Stimulated activated CD4-positive, alpha-beta T cell treated with anti-CD3 and anti-CD28 coated beads, Interleukin-12 subunit alpha, Interleukin-12 subunit beta, amount 100 ng/mL, for 4 hours (primary cell): ENCODE results near the gene NMB.
"Not testable (repeated sequence)": the region's sequence is repeated elsewhere in the genome, so short reads cannot be mapped to it uniquely, and the experiment has no call there.

Experiments
- DNase-seq: peaks from one replicate; pipeline ENCODE4 v3.0.0-alpha.2; 2020

The NMB gene, protein sequence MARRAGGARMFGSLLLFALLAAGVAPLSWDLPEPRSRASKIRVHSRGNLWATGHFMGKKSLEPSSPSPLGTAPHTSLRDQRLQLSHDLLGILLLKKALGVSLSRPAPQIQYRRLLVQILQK

DNA sequence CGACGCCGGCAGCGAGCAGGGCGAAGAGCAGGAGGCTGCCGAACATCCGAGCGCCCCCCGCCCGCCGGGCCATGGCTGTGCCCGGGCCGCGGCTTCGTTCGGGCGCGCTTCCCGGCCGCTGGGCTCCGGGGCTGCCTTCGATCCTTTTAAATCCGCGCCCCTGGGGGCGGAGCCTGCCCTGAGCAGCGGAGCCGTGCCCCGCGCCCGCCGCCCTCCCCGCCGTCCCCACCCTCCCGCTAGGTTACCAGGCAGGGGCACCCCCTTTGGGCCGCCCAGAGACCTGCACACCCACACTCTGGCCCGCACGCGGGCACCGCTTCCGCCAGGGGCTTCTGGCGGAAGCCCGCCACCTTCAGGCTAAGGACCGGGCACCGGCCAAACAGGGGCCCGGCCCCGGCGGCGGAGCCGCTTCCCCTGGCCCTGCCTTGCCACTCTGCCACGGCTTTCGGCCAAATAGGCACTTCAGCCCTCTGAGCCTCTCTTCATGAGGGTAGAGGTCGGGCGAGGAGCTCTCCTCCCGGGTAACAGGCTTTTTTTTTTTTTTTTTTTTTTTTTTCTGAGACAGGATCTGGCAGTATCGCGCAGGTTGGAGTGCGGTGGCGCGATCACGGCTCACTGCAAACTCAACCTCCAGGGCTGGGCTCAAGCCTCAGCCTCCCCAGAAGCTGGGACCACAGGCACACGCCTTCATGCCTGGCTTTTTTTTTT lies at the start of gene NMB:
Gene NMB, minus strand, starts transcription at position 120 of the 708 bp plus-strand sequence. Its CDS starts 47 bp downstream, at position 73.
- peak; percentile 78 for DNase-seq

DNA sequence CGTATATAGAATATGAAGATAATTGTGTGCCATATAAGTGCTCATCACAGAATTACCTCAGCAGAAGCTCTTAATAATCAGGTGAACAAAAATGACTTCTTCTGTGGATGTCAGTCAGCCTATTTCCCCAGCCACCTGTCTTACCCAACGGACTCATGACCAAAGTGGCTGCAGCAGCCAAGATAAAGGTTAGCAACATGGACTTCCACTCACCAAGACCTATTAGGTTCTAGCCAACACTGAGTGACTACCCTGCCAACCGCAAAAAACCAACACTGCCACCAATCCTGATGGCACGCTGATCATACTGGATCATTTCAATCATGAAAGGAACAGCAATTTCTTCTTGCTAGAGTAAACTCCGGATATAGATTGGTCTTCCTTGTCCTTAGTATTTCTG lies 45.8 kb upstream of the NMB start:
- no peak for DNase-seq

DNA sequence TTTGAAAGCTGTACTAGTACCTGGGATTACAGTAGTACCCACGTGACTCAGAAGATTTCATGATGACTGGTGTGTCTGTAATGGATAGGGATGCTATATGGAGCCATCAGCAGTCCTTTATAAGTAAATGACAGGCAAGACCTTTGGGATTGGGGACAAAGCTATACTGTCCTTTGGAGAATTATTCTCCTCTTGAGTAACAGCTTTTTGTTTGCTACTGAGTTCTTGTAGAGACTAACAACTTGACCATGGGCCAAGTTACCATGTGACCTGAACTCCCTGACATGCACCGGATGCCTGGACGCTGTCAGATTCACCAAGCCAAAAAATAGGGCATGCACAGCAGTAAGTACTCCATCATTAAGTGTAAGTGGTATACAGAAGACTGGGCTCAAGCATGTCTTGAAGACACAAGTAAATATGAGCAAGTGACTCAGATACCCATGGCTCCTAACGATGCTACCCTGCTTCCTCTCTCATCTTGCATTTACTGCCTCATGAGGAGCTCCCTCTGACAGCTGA lies 45.0 kb upstream of the NMB start:
- DNase-seq: no peak

DNA sequence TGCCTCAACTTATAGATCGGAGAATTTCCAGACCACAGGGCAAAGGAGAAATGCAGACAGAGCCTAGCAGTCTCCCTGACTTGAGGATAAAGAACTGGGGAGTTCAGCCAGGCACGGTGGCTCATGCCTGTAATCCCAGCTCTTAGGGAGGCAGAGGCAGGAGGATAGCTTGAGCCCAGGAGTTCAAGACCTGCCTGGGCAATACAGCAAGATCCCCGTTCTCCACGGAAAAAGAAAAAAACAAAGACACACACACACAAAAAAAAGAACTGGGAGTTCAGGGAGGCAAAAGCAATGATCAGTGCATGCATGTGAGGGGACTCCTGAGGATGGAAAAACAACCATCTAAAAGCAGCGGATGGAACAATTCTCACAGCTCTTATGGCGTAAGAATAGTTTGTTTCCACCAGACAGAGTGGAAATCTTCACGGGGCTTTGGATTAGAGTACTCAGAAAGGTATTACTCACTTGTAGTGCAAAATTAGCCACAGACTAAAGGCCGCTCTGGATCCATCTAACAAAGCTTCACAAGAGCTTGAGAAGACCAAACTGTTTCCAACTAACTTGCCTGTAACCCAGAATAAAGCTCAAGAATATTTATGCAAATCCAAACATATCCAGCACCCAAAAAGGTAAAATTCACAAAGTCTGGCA lies 41.7 kb upstream of the NMB start:
- DNase-seq: no peak

DNA sequence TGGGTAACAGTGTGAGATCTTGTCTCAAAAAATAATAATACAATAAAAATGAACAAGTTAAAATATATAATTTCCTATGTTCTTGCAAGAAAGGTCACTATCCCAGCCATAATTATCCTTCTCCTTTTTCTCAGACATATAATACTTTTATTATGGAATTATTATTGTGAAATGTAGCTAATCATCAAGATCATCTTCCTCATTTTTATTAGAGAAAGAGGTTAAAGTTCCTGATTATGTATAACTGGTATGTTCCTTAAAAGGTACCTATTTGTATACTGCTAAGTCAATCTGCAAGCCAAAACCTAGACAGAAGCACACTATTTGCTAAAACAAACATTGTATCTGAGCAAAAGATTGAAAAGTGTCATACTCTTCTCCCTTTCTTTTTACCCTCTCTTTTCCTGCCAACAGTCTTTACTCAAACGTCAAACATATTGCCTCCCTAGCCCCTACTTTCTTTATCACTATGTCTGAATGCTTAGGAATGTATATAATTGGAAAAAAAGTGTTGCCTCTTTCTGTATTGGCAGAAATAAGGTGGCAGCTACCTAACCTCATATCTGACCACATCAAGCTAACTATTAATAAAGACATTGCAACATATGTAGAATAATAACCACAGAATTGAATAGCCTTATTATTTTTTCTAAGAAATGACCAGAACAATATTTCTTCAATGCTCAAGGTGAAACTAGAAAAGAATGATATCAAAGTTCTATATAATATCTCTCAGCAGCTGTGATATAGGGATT lies 39.4 kb upstream of the NMB start:
- DNase-seq: no peak

DNA sequence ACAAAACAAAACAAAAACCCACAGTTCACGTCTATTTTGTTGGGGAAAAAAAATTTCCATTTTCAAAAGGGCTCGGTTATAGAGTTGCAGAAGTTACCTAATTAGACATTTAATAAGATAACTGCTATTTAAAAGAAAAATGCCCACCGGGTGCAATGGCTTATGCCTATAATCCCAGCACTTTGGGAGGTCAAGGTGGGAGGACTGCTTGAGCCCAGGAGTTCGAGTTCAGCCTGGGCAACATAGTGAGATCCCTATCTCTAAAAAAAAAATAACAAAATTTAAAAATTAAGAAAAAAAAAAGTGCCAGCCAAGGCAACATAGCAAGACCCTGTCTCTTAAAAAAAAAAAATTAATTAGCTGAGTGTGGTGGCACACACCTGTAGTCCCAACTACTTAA lies 38.8 kb upstream of the NMB start:
- DNase-seq: no peak

DNA sequence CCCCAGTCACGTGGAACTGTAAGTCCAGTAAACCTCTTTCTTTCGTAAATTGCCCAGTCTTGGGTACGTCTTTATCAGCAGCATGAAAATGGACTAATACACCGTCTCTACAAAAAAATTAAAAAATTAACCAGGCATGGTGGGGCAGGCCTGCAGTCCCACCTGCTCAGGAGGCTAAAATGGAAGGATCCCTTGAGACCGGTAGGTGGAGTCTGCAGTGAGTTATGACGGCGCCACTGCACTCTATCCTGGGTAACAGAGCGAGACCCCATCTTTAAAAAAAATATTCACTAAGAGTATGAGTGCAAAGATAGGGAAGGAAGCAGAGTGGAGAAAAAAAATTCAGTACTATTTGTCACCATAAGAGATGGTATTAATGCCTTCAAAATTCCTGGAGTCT lies 32.3 kb upstream of the NMB start:
- no peak for DNase-seq

DNA sequence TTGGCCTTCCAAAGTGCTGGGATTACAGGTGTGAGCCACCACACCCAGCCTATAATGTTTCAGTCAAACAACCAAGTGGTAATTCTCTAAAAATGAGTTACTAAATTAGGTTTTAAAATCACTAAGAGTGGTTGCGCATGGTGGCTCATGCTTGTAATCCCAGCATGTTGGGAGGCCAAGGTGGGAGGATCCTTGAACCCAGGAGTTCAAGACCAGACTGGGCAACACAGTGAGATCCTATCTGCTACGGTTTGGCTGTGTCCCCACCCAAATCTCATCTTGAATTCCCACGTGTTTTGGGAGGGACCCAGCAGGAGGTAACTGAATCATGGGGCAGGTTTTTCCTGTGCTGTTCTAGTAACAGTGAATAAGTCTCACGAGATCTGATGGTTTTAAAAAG lies 31.9 kb upstream of the NMB start:
- no peak for DNase-seq

DNA sequence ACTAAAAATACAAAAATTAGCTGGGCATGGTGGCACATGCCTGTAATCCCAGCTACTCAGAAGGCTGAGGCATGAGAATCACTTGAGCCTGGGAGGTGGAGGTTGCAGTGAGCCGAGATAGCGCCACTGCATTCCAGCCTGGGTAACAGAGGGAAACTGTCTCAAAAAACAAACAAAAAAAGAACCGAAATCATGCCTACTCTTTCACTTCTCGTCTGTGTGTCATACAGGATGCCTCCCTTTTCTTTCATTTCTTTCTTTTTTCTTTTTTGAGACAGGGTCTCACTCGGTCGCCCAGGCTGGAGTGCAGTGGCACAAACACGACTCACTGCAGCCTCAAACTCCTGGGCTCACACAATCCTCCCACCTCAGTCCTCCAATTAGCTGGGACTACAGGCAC lies 28.4 kb upstream of the NMB start:
- DNase-seq: not testable (repeated sequence)

DNA sequence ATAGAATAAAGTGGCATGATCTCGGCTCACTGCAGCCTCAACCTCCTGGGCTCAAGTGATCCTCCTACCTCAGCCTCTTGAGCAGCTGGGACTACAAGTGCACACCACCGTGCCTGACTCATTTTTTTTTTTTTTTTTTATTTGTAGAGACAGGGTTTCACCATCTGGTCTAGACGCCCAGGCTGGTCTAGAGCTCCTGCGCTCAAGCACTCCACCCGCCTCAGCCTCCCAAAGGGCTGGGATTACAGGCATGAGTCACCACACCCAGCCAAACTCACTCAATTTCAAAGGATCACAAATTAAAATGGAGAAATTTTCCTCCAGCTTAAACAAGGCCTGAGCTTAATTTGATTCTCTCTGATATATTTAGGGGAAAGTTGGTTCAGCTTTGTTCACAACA lies 27.3 kb upstream of the NMB start:
- no peak for DNase-seq

DNA sequence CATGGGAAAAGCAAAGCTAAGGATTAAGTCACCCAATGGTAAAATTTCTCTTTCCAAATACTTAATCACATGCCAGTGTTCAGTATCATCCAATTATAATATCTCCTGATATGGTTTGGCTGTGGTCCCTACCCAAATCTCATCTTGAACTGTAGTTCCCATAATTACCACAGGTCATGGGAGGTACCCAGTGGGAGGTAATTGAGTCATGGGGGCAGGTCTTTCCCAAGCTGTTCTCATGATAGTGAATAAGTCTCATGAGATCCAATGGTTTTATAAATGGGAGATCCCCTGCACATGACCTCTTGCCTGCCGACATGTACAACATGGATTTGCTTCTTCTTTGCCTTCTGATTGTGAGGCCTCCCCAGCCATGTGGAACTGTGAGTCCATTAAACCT lies 26.1 kb upstream of the NMB start:
- DNase-seq: no peak

DNA sequence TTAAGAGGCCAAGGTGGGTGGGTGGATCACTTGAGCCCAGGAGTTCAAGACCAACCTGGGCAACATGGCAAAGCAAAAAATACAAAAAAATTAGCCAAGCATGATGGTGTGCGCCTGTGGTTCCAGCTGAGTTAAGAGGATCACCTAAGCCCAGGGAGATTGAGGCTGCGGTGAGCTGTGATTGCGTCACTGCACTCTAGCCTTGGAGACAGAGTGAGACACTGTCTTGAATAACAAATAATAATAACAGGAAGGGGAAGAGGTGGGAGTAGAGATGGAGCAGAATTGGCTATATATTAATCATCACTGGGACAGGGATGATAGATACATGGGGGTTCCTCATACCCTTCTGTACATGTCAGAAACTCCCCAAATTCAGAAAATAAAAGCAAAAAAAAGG lies 23.8 kb upstream of the NMB start:
- no peak for DNase-seq

DNA sequence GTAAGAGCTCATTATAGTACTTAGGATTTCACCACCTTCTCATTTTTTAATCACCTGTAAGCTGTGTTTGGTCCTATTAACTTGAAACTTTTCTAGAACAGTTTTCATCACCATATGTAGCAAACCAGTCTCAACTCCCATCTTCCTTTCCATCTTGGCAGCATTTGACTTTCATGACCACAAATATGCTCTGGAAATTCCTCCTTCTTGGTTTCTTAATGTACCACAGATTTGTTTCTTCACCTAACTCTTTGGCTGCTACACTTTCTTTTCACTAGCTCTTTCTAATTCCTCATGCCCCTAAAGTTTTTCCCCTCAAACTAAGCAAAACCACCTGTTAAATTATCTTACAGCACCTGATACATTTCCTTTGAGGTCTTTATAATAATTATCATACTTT lies 13.2 kb upstream of the NMB start:
- DNase-seq: no peak

DNA sequence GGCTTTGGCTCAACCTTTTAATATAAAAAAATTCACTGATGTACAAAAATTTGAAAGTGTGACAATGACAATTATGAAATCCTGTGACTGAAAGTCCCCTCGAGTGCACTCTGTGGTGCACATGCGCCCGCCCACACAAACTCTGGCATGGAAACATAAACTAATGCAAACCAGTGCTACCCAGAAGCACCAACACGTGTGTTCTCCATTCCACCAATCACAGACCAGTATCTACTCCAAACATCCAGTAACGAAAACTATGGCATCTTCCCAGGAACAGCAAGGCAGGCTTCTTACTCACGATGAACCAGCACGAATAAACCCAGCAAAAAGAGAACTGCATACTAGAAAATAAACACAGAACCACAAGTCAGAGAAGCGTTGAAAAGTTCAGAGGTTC lies 11.7 kb upstream of the NMB start:
- peak; percentile 31 for DNase-seq

DNA sequence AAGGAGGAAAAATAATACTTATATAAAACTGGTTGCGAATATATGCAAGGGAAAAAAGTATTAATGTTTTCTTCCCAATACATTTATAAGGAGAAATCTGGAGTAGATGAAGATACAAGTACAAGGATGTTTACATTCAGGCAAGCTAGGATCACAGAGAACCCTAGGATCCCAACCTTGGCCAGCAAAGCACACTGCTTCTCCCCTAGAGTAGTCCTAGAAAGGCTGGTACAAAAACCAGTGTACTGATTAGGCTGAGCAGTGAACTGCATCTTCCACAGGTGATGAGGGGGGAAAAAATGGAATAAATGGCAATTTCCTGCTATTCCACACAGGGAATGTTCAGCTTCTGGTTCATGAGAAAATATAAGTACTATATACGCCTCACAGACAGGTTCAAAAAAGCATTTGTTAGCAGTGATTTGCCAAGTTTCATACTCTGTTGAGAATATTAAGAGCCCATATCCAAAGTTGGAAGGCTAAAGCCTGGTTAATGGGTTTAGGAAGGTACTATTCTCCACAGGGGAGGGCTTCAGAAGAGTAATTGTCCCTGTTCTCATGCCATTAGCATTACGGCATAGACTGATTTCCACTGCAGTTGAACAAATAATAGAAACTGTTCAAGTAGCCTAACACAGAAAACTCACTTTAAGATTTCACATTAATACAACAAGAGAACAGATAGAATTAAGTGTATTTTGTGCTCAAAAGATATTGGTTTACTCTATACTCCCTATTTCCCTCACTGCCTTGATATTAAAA lies 10.4 kb upstream of the NMB start:
- DNase-seq: no peak

DNA sequence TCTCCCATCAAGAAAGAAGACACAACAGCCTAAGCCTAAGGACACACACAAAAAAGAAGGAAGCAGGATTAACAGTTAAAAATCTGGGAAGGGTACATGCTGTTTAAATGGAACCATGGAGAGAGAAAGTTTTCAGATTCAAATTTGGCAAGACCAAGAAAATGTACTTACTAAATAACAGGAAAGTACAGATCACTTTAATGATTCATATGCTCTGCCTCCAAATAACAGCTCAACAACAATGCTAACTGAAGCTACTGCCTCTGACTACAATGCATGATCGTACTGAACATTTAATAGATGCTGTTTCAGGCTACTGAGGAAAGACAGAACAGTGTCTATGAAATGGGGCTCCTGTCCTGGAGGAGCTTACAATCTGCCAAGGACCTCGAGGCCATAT lies 8.4 kb upstream of the NMB start:
- DNase-seq: no peak

DNA sequence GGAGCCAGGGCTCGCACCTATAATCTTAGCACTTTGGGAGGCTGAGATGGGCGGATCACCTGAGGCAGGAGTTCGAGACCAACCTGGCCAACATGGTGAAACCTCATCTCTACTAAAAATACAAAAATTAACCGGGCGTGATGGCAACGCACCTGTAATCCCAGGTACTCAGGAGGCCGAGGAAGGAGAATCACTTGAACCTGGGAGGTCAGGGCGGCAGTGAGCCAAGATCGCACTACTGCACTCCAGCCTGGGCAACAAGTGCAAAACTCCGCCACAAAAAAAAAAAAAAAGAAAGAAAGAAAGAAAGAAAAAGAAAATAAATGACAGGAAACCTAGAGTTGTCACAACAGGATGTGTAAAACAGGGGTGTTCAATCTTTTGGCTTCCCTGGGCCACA lies 3.0 kb upstream of the NMB start:
- no peak for DNase-seq

DNA sequence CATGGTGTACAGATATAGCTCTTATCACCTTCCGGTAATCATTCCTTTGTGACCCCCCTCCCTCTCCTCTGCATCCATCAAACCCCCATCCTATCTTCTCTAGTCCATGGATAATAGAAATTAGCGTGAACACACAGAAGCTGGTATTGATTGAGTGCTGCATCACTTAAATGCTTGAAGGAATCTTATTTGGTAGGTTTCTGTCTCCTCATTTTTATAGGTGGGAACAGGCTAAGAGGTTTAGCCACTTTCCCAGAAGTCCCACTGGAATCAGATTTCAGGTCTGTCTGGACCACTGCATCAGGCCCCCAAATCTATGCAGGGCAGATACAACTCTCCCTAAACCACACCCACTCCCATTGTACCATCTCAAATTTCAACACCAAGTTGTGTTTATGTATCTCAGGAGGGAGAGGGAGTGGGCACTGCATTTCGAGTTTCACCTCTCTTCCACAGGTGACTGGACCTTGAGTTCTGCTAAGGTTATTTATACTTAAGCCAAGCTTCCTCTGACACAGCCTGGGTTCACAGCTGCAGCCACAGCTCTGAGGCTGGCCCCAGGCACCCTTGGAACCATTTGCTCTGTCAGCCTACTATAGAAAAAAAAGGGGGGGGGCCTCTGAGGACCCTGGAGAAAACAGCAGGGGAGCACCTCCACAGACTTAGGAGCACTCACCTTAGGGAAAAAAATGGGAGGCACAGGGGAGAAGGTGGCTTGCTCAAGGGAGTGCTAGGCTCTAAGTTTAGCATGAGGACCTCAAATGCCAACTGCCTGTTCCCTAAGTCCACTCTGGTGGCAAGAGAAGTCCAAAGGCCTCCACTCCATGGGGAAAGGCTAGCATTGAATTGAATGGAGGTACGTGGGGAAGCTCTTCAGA lies 2.1 kb upstream of the NMB start:
- DNase-seq: no peak

DNA sequence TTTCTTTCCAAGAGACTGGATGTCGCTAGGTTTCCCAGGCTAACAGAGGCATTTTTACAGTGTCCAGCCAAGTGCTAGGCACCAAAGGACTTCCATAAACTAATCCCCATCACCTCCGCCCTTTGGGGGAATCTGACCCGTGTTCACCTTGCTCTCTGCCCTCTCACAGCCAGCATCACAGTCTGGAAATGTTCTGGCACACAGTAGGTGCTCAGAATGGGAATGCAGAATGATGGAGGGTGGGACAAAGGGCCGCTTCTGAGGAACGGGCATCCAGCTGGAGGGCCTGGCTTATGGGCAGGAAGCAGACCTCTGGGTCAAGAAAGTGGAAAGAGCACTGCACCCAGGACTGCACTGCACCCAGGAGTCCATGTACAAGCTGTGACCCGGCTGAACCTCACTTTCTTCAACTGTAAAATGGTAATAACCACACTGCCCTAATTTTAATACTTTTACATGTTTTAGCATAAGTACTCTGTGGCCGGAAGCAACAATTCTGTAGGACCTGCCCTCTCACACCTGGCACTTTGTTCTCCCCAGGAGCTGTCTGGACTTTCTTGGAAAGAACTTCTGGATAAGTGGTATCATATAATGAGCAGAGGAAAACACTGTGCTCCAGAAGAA lies 901 bp upstream of the NMB start:
- no peak for DNase-seq

DNA sequence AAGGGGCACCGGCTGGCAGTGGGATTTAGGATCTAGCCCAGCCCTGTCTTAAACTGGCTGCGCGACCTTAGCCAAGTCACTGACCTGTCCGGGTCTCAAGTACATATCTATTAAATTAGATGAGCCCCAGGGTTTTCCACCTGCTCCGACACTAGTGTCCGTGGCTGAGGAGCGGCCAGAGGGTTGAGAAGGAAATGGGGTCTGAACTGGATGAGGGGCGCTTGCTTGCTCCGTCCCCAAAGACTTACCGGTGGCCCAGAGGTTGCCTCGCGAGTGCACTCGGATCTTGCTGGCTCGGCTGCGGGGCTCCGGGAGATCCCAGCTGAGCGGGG lies 285 bp downstream of the NMB start:
- no peak for DNase-seq

DNA sequence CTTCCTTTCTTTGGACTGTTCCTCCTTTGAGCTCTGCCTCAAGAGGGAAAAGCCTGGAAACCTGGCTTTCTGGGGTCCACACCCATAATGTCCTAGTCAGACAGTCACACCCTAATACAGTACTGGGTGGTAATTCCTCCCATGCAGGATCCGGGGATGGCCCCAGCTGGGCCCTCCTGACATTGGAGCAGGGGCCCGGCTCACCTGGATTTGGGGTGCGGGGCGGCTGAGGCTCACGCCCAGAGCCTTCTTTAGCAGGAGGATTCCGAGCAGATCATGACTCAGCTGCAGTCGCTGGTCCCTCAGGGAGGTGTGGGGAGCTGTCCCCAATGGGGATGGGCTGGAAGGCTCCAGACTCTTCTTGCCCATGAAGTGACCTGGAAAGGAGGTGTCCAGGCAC lies 1.0 kb downstream of the NMB start:
- DNase-seq: no peak
